WTC11 (cell line): ENCODE data around the gene FBXO3. TPM values are rescaled to one million over a fixed set of nuclear protein-coding genes. Genes with fewer than 3 reads are reported as not detected.

Source experiments
- ATAC-seq: fragments of 200-7000 bp; cut with Tn5 transposase; 2 replicates; pipeline ENCODE4 v1.10.0; 2021; ENCODE audit warnings: mild to moderate bottlenecking, moderate library complexity
- CTCF ChIA-PET: fragments of 300-600 bp; sonication (Branson Sonifier 250); formaldehyde crosslinking; loops from one replicate; lab custom pipeline; 2021; ENCODE audit warnings: antibody characterized with exemption; lab: Charles Lee
- POLR2A ChIA-PET: fragments of 350-600 bp; sonication (Branson Sonifier 250); formaldehyde crosslinking; loops from one replicate; lab custom pipeline; 2021; ENCODE audit warnings: antibody characterized with exemption; lab: Charles Lee
- DNase-seq: peaks from one replicate; pipeline ENCODE4 v3.0.0; 2021; ENCODE audit warnings: low spot score
- H3K27ac Mint-ChIP-seq: 2 replicates; pipeline ENCODE4 v1.8.0; 2021; ENCODE audit warnings: mixed read lengths
- H3K27me3 Mint-ChIP-seq: 2 replicates; pipeline ENCODE4 v1.8.0; 2021; ENCODE audit warnings: low read depth, mild to moderate bottlenecking, moderate library complexity, mixed read lengths
- H3K36me3 Mint-ChIP-seq: 2 replicates; pipeline ENCODE4 v1.8.0; 2021; ENCODE audit warnings: mixed read lengths
- H3K4me1 Mint-ChIP-seq: 2 replicates; pipeline ENCODE4 v1.8.0; 2022; ENCODE audit warnings: mixed read lengths
- H3K4me3 Mint-ChIP-seq: 2 replicates; pipeline ENCODE4 v1.8.0; 2021; ENCODE audit warnings: mild to moderate bottlenecking, moderate library complexity, mixed read lengths
- H3K9me3 Mint-ChIP-seq: 2 replicates; pipeline ENCODE4 v1.8.0; 2021; ENCODE audit warnings: mixed read lengths
- CREM ChIP-seq: sonication (generic); formaldehyde crosslinking; IDR thresholded peaks from 2 replicates; pipeline ENCODE4 v1.8.1; 2022; ENCODE audit warnings: mild to moderate bottlenecking, missing genetic modification reagents, moderate library complexity
- FOXJ3 ChIP-seq: sonication (generic); formaldehyde crosslinking; IDR thresholded peaks from 2 replicates; pipeline ENCODE4 v1.9.0; 2021; ENCODE audit warnings: missing genetic modification reagents, mild to moderate bottlenecking, borderline replicate concordance
- NR1H2 ChIP-seq: sonication (generic); formaldehyde crosslinking; IDR thresholded peaks from 2 replicates; pipeline ENCODE4 v1.9.0; 2021; ENCODE audit warnings: mild to moderate bottlenecking, moderate library complexity, missing genetic modification reagents
- PRDM15 ChIP-seq: sonication (generic); formaldehyde crosslinking; IDR thresholded peaks from 2 replicates; pipeline ENCODE4 v1.8.0; 2022; ENCODE audit warnings: missing genetic modification reagents
- RORB ChIP-seq: fragments of 250-450 bp; sonication (Bioruptor Pico); IDR thresholded peaks from 2 replicates; pipeline ENCODE4 v1.9.0; 2021; ENCODE audit warnings: mild to moderate bottlenecking
- SP1 ChIP-seq: sonication (generic); formaldehyde crosslinking; conservative IDR thresholded peaks from 2 replicates; pipeline ENCODE4 v1.8.1; 2022; ENCODE audit warnings: missing genetic modification reagents
- TCF7 ChIP-seq: sonication (generic); formaldehyde crosslinking; IDR thresholded peaks from 2 replicates; pipeline ENCODE4 v1.8.0; 2022; ENCODE audit warnings: mild to moderate bottlenecking, low read depth, missing genetic modification reagents, moderate library complexity
- ZNF232 ChIP-seq: sonication (generic); formaldehyde crosslinking; IDR thresholded peaks from 2 replicates; pipeline ENCODE4 v1.8.0; 2022; ENCODE audit warnings: mild to moderate bottlenecking, missing genetic modification reagents
- total RNA-seq: library from RNA; stranded (reverse); gene quantifications from 3 replicates; pipeline ENCODE4 v1.2.3, GENCODE V29; 2021
- TF ChIP-seq, protein P1 (sequence below): sonication (generic); formaldehyde crosslinking; IDR thresholded peaks from 2 replicates; pipeline ENCODE4 v1.8.1; 2022; ENCODE audit warnings: low read depth, missing genetic modification reagents, borderline replicate concordance
- TF ChIP-seq, protein P2 (sequence below): sonication (generic); formaldehyde crosslinking; IDR thresholded peaks from 2 replicates; pipeline ENCODE4 v1.8.1; 2022; ENCODE audit warnings: mild to moderate bottlenecking, moderate library complexity, missing genetic modification reagents
- TF ChIP-seq, protein P3 (sequence below): sonication (generic); formaldehyde crosslinking; IDR thresholded peaks from 2 replicates; pipeline ENCODE4 v1.8.1; 2023; ENCODE audit warnings: mild to moderate bottlenecking, missing genetic modification reagents, moderate library complexity
- TF ChIP-seq, protein P4 (sequence below): fragments of 250-450 bp; sonication (Bioruptor Pico); IDR thresholded peaks from 2 replicates; pipeline ENCODE4 v1.9.0; 2021; ENCODE audit warnings: mild to moderate bottlenecking
- TF ChIP-seq, protein P5 (sequence below): fragments of 250-450 bp; sonication (Bioruptor Pico); IDR thresholded peaks from 2 replicates; pipeline ENCODE4 v1.8.0; 2021; ENCODE audit warnings: mild to moderate bottlenecking
- TF ChIP-seq, protein P6 (sequence below): fragments of 250-450 bp; sonication (Bioruptor Pico); conservative IDR thresholded peaks from 2 replicates; pipeline ENCODE4 v1.9.0; 2021; ENCODE audit warnings: mild to moderate bottlenecking
- TF ChIP-seq, protein P7 (sequence below): sonication (generic); formaldehyde crosslinking; IDR thresholded peaks from 2 replicates; pipeline ENCODE4 v1.8.1; 2023; ENCODE audit warnings: mild to moderate bottlenecking, missing genetic modification reagents, borderline replicate concordance

The FBXO3 gene
- total RNA-seq, 1 experiment from 2014 or later = 14.5 TPM

DNA sequence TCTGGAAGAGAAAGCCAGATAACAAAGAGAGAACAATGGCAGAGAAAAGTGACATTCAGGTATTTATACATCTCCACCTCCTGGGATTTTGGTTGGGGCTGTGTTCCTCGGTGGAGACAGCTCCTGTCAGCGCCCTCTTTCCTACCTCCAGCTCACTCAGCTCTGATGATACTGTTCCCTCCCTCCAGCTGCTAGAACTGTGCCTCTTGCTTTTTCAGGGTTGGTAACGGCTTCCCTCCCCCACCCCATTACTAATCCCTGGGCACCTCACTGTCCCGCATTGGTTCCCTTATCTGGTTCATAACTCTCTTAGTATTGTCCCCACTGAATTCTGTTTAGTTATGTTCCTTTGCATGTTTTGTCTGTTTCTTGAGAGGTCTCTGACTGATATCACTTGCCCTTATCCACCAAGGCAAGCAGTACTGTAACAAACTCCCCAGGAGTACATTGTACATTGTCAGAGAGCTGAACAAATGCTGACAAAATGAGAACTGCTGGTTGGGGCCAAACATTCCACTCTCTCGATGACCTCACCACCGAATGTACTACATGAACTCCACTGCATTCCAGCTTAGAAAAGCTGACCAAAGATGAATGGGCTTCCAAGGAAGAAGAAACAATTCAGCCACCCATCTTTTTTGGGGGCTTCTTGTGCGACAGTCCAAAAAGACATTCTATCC, 5.7 kb upstream of the FBXO3 start:
- H3K27me3 Mint-ChIP-seq = peaks cover 17% of the 10 kb centered on the region
- no peak overlapping the region for H3K4me3 Mint-ChIP-seq
- ChIA-PET POLR2A (no interaction called here), CTCF (interaction anchor here (0.7 to 1.8 kb wide), 2 partner anchors 10 to 29 kb away, joined by 3 to 4 read pairs; no protein-coding TSS in a partner anchor)
- ATAC-seq = no peak
- no peak for DNase-seq
- H3K4me1 Mint-ChIP-seq = peaks cover 41% of the 10 kb centered on the region
- H3K9me3 Mint-ChIP-seq = peaks cover 4% of the 10 kb centered on the region; the same call in 1 of the 2 replicates
- 0 out of 2 replicates have a peak overlapping the region, but pooled peaks have one; percentile 34 for H3K27ac Mint-ChIP-seq
- no peaks in the 10 kb centered on the region for H3K36me3 Mint-ChIP-seq
- TF ChIP-seq SP1 (CRISPR knock-in tag) = no peak

- H3K4me1 Mint-ChIP-seq = peaks cover 42% of the 10 kb centered on the region
- TF ChIP-seq, protein P1, sequence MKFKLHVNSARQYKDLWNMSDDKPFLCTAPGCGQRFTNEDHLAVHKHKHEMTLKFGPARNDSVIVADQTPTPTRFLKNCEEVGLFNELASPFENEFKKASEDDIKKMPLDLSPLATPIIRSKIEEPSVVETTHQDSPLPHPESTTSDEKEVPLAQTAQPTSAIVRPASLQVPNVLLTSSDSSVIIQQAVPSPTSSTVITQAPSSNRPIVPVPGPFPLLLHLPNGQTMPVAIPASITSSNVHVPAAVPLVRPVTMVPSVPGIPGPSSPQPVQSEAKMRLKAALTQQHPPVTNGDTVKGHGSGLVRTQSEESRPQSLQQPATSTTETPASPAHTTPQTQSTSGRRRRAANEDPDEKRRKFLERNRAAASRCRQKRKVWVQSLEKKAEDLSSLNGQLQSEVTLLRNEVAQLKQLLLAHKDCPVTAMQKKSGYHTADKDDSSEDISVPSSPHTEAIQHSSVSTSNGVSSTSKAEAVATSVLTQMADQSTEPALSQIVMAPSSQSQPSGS (CRISPR knock-in tag) = no peak
- TF ChIP-seq TCF7 (CRISPR knock-in tag) (no peak), ZNF232 (CRISPR knock-in tag) (no peak), PRDM15 (CRISPR knock-in tag) (peak; percentile 92), RORB (CRISPR knock-in tag) (no peak), CREM (no peak)
- TF ChIP-seq, protein P2, sequence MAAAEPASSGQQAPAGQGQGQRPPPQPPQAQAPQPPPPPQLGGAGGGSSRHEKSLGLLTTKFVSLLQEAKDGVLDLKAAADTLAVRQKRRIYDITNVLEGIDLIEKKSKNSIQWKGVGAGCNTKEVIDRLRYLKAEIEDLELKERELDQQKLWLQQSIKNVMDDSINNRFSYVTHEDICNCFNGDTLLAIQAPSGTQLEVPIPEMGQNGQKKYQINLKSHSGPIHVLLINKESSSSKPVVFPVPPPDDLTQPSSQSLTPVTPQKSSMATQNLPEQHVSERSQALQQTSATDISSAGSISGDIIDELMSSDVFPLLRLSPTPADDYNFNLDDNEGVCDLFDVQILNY (CRISPR knock-in tag) = no peak
- TF ChIP-seq, protein P3, sequence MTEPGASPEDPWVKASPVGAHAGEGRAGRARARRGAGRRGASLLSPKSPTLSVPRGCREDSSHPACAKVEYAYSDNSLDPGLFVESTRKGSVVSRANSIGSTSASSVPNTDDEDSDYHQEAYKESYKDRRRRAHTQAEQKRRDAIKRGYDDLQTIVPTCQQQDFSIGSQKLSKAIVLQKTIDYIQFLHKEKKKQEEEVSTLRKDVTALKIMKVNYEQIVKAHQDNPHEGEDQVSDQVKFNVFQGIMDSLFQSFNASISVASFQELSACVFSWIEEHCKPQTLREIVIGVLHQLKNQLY = no peak
- no peak overlapping the region for H3K4me3 Mint-ChIP-seq
- peaks cover 22% of the 10 kb centered on the region for H3K27me3 Mint-ChIP-seq
- H3K36me3 Mint-ChIP-seq = no peaks in the 10 kb centered on the region
- ATAC-seq = no peak; the same call in 1 of the 2 replicates
- DNase-seq = no peak
- CTCF ChIA-PET = interaction anchor here (1.8 kb wide), 1 partner anchor 30 kb away, joined by 4 read pairs; no protein-coding TSS in a partner anchor
- H3K27ac Mint-ChIP-seq = no peak overlapping the region
- peaks cover 4% of the 10 kb centered on the region; the same call in 1 of the 2 replicates for H3K9me3 Mint-ChIP-seq
- POLR2A ChIA-PET = no interaction called here
Observed at GRCh38 chr11:33778675-33779074, 4.4 kb upstream of the FBXO3 start.

DNA sequence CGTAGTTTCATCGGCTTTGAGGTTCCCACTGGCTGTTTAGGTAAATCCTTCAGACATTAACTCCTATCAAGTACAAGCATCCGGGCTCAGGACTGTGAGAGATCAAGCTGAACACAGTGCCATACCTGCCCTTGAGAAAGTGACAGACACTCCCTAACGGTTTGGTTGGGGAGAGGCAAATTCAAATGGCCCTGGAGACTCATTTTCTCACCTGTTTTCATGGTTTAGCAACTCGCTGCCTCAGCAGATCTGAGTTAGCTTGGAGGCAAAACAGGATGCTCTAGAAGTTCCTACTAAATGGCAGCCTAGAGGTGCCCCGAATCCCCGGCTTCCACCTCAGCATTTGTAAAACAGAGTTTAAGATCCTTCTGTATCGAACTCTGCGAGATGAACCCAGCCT, 3.6 kb upstream of the FBXO3 start:
- ATAC-seq (no peak), DNase-seq (no peak)
- Mint-ChIP-seq H3K36me3 (no peaks in the 10 kb centered on the region), H3K4me3 (no peak overlapping the region), H3K9me3 (peaks cover 4% of the 10 kb centered on the region; the same call in 1 of the 2 replicates), H3K27ac (no peak overlapping the region), H3K27me3 (peaks cover 29% of the 10 kb centered on the region), H3K4me1 (peaks cover 46% of the 10 kb centered on the region)
- ChIA-PET POLR2A (no interaction called here), CTCF (interaction anchor here (0.7 kb wide), 1 partner anchor 61 kb away, joined by 3 read pairs; no protein-coding TSS in a partner anchor)
- no peak for TF ChIP-seq NR1H2 (CRISPR knock-in tag)
- TF ChIP-seq, protein P4, sequence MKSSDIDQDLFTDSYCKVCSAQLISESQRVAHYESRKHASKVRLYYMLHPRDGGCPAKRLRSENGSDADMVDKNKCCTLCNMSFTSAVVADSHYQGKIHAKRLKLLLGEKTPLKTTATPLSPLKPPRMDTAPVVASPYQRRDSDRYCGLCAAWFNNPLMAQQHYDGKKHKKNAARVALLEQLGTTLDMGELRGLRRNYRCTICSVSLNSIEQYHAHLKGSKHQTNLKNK = no peak
- TF ChIP-seq FOXJ3 (CRISPR knock-in tag) = no peak
- TF ChIP-seq, protein P5, sequence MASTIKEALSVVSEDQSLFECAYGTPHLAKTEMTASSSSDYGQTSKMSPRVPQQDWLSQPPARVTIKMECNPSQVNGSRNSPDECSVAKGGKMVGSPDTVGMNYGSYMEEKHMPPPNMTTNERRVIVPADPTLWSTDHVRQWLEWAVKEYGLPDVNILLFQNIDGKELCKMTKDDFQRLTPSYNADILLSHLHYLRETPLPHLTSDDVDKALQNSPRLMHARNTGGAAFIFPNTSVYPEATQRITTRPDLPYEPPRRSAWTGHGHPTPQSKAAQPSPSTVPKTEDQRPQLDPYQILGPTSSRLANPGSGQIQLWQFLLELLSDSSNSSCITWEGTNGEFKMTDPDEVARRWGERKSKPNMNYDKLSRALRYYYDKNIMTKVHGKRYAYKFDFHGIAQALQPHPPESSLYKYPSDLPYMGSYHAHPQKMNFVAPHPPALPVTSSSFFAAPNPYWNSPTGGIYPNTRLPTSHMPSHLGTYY (CRISPR knock-in tag) = no peak
- TF ChIP-seq, protein P6, sequence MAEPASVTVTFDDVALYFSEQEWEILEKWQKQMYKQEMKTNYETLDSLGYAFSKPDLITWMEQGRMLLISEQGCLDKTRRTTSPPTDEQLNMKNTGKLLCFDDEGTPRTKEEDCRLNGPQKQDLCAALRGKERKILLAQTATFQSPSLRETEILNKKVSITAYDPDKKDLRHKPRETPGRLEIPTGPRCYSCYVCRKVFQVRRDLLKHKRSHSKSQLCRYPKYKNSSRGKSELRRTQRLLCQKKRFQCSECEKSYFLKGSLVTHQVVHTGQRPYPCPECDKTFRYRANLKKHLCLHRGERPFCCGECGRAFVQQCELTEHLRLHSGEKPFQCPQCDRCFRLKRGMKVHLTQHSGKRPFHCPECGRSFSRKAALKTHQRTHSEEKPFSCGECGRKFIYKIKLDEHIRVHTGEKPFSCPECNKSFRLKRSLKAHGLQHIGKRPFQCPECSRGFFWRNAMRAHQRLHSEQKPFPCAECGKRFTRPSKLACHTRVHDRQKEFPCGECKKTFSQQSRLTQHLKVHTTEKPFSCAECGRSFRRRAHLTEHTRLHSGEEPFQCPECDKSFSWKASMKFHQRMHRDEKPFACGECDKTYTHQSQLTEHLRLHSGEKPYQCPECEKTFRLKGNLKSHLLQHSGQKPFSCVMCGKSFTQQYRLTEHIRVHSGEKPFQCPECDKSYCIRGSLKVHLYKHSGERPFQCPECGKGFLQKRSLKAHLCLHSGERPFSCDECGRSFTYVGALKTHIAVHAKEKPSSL (CRISPR knock-in tag) = no peak
- TF ChIP-seq, protein P7, sequence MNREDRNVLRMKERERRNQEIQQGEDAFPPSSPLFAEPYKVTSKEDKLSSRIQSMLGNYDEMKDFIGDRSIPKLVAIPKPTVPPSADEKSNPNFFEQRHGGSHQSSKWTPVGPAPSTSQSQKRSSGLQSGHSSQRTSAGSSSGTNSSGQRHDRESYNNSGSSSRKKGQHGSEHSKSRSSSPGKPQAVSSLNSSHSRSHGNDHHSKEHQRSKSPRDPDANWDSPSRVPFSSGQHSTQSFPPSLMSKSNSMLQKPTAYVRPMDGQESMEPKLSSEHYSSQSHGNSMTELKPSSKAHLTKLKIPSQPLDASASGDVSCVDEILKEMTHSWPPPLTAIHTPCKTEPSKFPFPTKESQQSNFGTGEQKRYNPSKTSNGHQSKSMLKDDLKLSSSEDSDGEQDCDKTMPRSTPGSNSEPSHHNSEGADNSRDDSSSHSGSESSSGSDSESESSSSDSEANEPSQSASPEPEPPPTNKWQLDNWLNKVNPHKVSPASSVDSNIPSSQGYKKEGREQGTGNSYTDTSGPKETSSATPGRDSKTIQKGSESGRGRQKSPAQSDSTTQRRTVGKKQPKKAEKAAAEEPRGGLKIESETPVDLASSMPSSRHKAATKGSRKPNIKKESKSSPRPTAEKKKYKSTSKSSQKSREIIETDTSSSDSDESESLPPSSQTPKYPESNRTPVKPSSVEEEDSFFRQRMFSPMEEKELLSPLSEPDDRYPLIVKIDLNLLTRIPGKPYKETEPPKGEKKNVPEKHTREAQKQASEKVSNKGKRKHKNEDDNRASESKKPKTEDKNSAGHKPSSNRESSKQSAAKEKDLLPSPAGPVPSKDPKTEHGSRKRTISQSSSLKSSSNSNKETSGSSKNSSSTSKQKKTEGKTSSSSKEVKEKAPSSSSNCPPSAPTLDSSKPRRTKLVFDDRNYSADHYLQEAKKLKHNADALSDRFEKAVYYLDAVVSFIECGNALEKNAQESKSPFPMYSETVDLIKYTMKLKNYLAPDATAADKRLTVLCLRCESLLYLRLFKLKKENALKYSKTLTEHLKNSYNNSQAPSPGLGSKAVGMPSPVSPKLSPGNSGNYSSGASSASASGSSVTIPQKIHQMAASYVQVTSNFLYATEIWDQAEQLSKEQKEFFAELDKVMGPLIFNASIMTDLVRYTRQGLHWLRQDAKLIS (CRISPR knock-in tag) = no peak
